ENCODE results near the gene PID1.

GRCh38 chr2:229163893-229164292, 107.2 kb downstream of the PID1 start:
- no peak for TF ChIP-seq ETV6 (CRISPR knock-in tag; IDR thresholded peaks at IDR 0.05)
- TF ChIP-seq NFE2L1 (CRISPR knock-in tag; IDR thresholded peaks at IDR 0.05), result no peak
- no peak for TF ChIP-seq CTCF (IDR thresholded peaks at IDR 0.05)
- no peak for TF ChIP-seq E2F1 (CRISPR knock-in tag; IDR thresholded peaks at IDR 0.05)
- TF ChIP-seq MYBL2 (CRISPR knock-in tag; IDR thresholded peaks at IDR 0.05), result no peak
- no peak for TF ChIP-seq ZBTB43 (CRISPR knock-in tag; IDR thresholded peaks at IDR 0.05)
- TF ChIP-seq E2F4 (CRISPR knock-in tag; IDR thresholded peaks at IDR 0.05; ENCODE audit: borderline replicate concordance, low read depth), result no peak
- no peak for TF ChIP-seq MXD4 (CRISPR knock-in tag; IDR thresholded peaks at IDR 0.05; ENCODE audit: borderline replicate concordance)
- TF ChIP-seq MLX (CRISPR knock-in tag; IDR thresholded peaks at IDR 0.05), result no peak
